ENCODE measurements around the gene EMP2. TPM values are rescaled to one million over a fixed set of nuclear protein-coding genes. Genes with fewer than 3 reads are reported as not detected.
A peak's percentile ranks its signal among the peaks of the same experiment; 100 is the strongest.
"Not testable (repeated sequence)": the region's sequence is repeated elsewhere in the genome, so short reads cannot be mapped to it uniquely, and the experiment has no call there.

The EMP2 gene
- total RNA-seq (2014; rRNA removed; shearing (Covaris generic)) = 30.8 and 31.9 TPM in 2 replicates

- H3K27me3 ChIP-seq = no peaks in the 10 kb centered on the region
- peak; percentile 77 to 85 for DNase-seq
These were observed at the start of gene EMP2 for GRCh38 chr16:10579965-10580882. EMP2 (minus strand) TSS chr16:10580598; CDS start chr16:10547617, 32,981 bp downstream.

GRCh38 chr16:10629592-10629963, 49.2 kb upstream of the EMP2 start:
- Histone ChIP-seq H3K4me1 (no peaks in the 10 kb centered on the region), H3K9me3 (replicated peaks) (no peaks in the 10 kb centered on the region), H3K27me3 (no peaks in the 10 kb centered on the region), H3K4me3 (no peak overlapping the region), H3K27ac (no peak overlapping the region), H3K36me3 (no peaks in the 10 kb centered on the region)
- no peak for DNase-seq

More at GRCh38 chr16:10579965-10580882, at the start of gene EMP2:
- Histone ChIP-seq H3K9me3 (replicated peaks) (no peaks in the 10 kb centered on the region), H3K27ac (peak within 1 kb of the TSS; percentile 74), H3K4me1 (peaks cover 27% of the 10 kb centered on the region), H3K4me3 (peak within 1 kb of the TSS; percentile 79), H3K36me3 (no peaks in the 10 kb centered on the region)

GRCh38 chr16:10625595-10626357, 45.4 kb upstream of the EMP2 start:
- DNase-seq = no peak
- no peaks in the 10 kb centered on the region for H3K4me1 ChIP-seq
- no peaks in the 10 kb centered on the region for H3K9me3 ChIP-seq (replicated peaks)
- no peak overlapping the region for H3K4me3 ChIP-seq
- no peaks in the 10 kb centered on the region for H3K27me3 ChIP-seq
- no peaks in the 10 kb centered on the region for H3K36me3 ChIP-seq
- H3K27ac ChIP-seq = no peak overlapping the region

GRCh38 chr16:10624527-10624926, 44.1 kb upstream of the EMP2 start:
- Histone ChIP-seq H3K27me3 (no peaks in the 10 kb centered on the region), H3K36me3 (no peaks in the 10 kb centered on the region), H3K4me3 (no peak overlapping the region), H3K9me3 (replicated peaks) (no peaks in the 10 kb centered on the region), H3K27ac (no peak overlapping the region), H3K4me1 (no peaks in the 10 kb centered on the region)
- no peak for DNase-seq

GRCh38 chr16:10623059-10623458, 42.7 kb upstream of the EMP2 start:
- Histone ChIP-seq H3K36me3 (no peaks in the 10 kb centered on the region), H3K27me3 (no peaks in the 10 kb centered on the region), H3K4me1 (no peaks in the 10 kb centered on the region), H3K9me3 (replicated peaks) (no peaks in the 10 kb centered on the region), H3K4me3 (no peak overlapping the region), H3K27ac (no peak overlapping the region)
- DNase-seq = no peak

GRCh38 chr16:10622036-10622921, 41.9 kb upstream of the EMP2 start:
- no peak for DNase-seq
- no peak overlapping the region for H3K27ac ChIP-seq
- peaks cover 4% of the 10 kb centered on the region; the same call in 1 of the 2 replicates for H3K4me1 ChIP-seq
- H3K27me3 ChIP-seq = no peaks in the 10 kb centered on the region
- H3K36me3 ChIP-seq = no peaks in the 10 kb centered on the region
- H3K9me3 ChIP-seq (replicated peaks) = no peaks in the 10 kb centered on the region
- no peak overlapping the region for H3K4me3 ChIP-seq

- not testable (repeated sequence) for H3K4me3 ChIP-seq; H3K9me3 ChIP-seq (replicated peaks); H3K27ac ChIP-seq; DNase-seq; H3K27me3 ChIP-seq; H3K4me1 ChIP-seq; H3K36me3 ChIP-seq
These were observed 41.0 kb upstream of the EMP2 start for GRCh38 chr16:10621216-10621949.

GRCh38 chr16:10620120-10620519, 39.7 kb upstream of the EMP2 start:
- Histone ChIP-seq H3K27ac (no peak overlapping the region), H3K9me3 (replicated peaks) (no peaks in the 10 kb centered on the region), H3K27me3 (no peaks in the 10 kb centered on the region), H3K4me1 (peaks cover 4% of the 10 kb centered on the region; the same call in 1 of the 2 replicates), H3K36me3 (no peaks in the 10 kb centered on the region), H3K4me3 (no peak overlapping the region)
- no peak for DNase-seq

GRCh38 chr16:10619271-10619849, 39.0 kb upstream of the EMP2 start:
- Histone ChIP-seq H3K36me3 (no peaks in the 10 kb centered on the region), H3K4me1 (peaks cover 4% of the 10 kb centered on the region; the same call in 1 of the 2 replicates), H3K9me3 (replicated peaks) (no peaks in the 10 kb centered on the region), H3K27ac (no peak overlapping the region), H3K27me3 (no peaks in the 10 kb centered on the region), H3K4me3 (no peak overlapping the region)
- no peak for DNase-seq

- no peak overlapping the region for H3K4me3 ChIP-seq
- DNase-seq = no peak
- H3K4me1 ChIP-seq = peaks cover 4% of the 10 kb centered on the region; the same call in 1 of the 2 replicates
- no peak overlapping the region for H3K27ac ChIP-seq
- H3K36me3 ChIP-seq = no peaks in the 10 kb centered on the region
- no peaks in the 10 kb centered on the region for H3K9me3 ChIP-seq (replicated peaks)
- H3K27me3 ChIP-seq = no peaks in the 10 kb centered on the region
These were observed 38.4 kb upstream of the EMP2 start for GRCh38 chr16:10618710-10619209.

- H3K27me3 ChIP-seq = no peaks in the 10 kb centered on the region
- H3K4me3 ChIP-seq = no peak overlapping the region
- H3K36me3 ChIP-seq = no peaks in the 10 kb centered on the region
- H3K27ac ChIP-seq = no peak overlapping the region
- peaks cover 4% of the 10 kb centered on the region; the same call in 1 of the 2 replicates for H3K4me1 ChIP-seq
- no peak for DNase-seq
- H3K9me3 ChIP-seq (replicated peaks) = no peaks in the 10 kb centered on the region
These were observed 37.4 kb upstream of the EMP2 start for GRCh38 chr16:10617662-10618420.

- no peak overlapping the region; the same call in 1 of the 2 replicates for H3K27ac ChIP-seq
- peak overlapping the region; percentile 31 for H3K4me3 ChIP-seq
- H3K4me1 ChIP-seq = peaks cover 4% of the 10 kb centered on the region; the same call in 1 of the 2 replicates
- peak; percentile 66 to 76 for DNase-seq
- H3K36me3 ChIP-seq = no peaks in the 10 kb centered on the region
- no peaks in the 10 kb centered on the region for H3K9me3 ChIP-seq (replicated peaks)
- H3K27me3 ChIP-seq = no peaks in the 10 kb centered on the region
These were observed 36.6 kb upstream of the EMP2 start for GRCh38 chr16:10616756-10617640.
